ENCODE results near the gene RIC8B. TPM values are rescaled to one million over a fixed set of nuclear protein-coding genes. Genes with fewer than 3 reads are reported as not detected.

Gene RIC8B
- total RNA-seq, 2 experiments from 2014 or later: 14.2 to 15.0 TPM

DNA sequence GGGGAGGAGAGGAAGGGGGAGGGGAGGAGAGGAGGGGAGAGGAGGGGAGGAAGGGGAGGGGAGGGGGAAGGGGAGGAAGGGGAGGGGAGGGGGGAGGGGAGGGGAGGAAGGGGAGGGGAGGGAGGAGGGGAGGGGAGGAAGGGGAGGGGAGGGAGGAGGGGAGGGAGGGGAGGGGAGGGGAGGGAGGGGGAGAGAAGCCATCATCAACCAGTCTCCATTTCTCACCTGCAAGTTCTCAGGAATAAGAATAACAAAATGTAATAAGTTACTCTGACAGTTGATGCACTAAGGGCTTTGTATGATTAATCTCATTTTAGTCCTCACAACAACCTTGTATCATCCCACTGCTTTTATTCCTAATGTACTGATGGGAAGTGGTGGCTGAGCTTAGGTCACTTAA lies 122.1 kb downstream of the RIC8B start:
- ATAC-seq (no peak), DNase-seq (no peak)
- Mint-ChIP-seq H3K4me3 (no peak overlapping the region), H3K9me3 (ENCODE audit: low read depth) (no peaks in the 10 kb centered on the region), H3K27ac (no peak overlapping the region), H3K4me1 (peaks cover 8% of the 10 kb centered on the region), H3K36me3 (no peaks in the 10 kb centered on the region), H3K27me3 (peaks cover 14% of the 10 kb centered on the region)
- CTCF ChIA-PET: interaction anchor here (1.0 kb wide), 1 partner anchor 11 kb away, joined by 3 read pairs; no protein-coding TSS in a partner anchor

DNA sequence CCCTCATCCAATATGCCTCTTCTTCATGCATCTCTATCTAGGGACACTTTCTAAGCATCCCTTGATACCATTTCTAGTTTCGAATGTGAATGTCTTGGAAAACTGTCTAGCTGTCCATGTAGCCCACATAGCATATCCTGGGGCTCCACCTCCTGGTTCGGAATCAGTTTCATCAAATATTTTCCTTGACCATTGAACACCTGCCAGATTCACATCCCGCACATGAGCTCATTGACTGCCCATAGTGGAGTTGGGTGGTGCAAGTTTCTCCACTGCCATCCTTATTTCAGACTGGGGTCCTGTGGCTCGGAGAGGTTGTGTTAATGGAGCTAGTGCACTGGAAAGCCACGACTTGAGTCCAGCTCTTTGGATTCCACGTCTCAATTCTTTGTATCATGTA lies 122.6 kb downstream of the RIC8B start:
- Mint-ChIP-seq H3K9me3 (ENCODE audit: low read depth) (no peaks in the 10 kb centered on the region), H3K27me3 (peaks cover 18% of the 10 kb centered on the region), H3K4me3 (no peak overlapping the region), H3K36me3 (no peaks in the 10 kb centered on the region), H3K27ac (no peak overlapping the region), H3K4me1 (peaks cover 8% of the 10 kb centered on the region)
- DNase-seq (no peak), ATAC-seq (no peak)
- CTCF ChIA-PET: interaction anchor here (1.0 kb wide), 1 partner anchor 11 kb away, joined by 3 read pairs; no protein-coding TSS in a partner anchor

DNA sequence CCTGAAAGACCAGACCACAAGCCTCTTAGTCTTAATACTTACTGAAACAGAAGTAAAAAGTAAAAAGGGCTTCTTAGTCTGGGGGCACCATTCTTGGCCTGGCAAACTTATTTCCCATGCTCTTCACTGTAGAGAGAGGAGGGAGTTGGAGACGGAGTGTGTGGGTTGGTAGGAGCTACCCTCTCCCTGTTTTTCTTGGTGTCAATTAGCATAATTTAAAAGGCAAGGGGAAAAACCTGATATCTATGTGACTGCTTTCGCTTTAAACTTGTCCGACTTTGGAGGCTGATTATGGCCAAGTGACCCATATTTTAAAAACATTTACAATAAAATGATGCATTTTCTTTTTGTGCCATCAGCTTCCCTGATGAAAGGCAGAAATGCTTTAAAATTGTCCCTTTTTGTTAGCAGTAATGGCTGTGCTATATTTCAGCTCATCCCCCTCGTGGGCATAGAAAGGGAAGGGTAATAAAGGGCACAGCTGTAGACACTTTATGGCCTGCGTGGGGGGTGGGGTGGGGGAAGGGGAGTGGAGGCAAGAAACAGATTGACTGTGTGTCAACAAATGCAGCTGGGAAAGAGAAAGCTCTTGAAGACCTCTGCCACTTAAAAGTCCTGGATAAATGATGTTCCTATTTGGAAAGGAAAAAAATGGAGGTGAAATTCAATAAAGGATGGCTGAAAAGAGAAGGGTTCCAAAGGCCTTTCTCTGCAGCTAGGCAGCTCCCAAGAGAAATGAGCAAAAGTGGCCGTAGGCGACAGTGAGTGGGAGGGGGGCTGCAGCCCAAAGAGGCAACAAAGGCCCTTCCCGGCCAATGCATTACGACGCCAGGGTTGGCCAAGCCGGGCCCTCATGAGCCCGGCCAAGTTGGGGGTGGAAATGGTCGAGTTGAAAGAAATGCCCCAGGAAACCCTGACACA lies 123.8 kb downstream of the RIC8B start:
- H3K27me3 Mint-ChIP-seq: peaks cover 28% of the 10 kb centered on the region
- no peaks in the 10 kb centered on the region for H3K9me3 Mint-ChIP-seq (ENCODE audit: low read depth)
- H3K4me3 Mint-ChIP-seq: no peak overlapping the region
- H3K36me3 Mint-ChIP-seq: no peaks in the 10 kb centered on the region
- CTCF ChIA-PET: no interaction called here
- no peak for DNase-seq
- H3K4me1 Mint-ChIP-seq: peaks cover 9% of the 10 kb centered on the region
- no peak for ATAC-seq
- no peak overlapping the region for H3K27ac Mint-ChIP-seq

DNA sequence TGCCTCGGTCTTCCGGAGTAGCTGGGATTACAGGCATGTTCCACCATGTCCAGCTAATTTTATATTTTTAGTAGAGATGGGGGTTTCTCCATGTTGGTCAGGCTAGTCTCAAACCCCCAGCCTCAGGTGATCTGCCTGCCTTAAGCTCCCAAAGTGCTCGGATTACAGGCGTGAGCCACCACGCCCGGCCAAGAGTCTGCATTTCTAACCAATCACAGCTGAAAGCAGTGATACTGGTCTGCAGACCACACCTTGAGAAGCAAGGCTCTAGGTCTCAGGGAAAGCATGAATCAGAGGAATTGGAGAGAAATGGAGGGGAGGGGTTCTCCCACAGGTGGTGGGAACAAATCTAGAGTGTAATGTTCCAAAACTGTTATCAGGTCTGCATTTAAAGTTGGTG lies 126.1 kb downstream of the RIC8B start:
- Mint-ChIP-seq H3K4me3 (no peak overlapping the region), H3K36me3 (no peaks in the 10 kb centered on the region), H3K9me3 (ENCODE audit: low read depth) (no peaks in the 10 kb centered on the region), H3K4me1 (peaks cover 14% of the 10 kb centered on the region), H3K27me3 (peaks cover 39% of the 10 kb centered on the region), H3K27ac (no peak overlapping the region)
- CTCF ChIA-PET: no interaction called here
- ATAC-seq (no peak), DNase-seq (no peak)

DNA sequence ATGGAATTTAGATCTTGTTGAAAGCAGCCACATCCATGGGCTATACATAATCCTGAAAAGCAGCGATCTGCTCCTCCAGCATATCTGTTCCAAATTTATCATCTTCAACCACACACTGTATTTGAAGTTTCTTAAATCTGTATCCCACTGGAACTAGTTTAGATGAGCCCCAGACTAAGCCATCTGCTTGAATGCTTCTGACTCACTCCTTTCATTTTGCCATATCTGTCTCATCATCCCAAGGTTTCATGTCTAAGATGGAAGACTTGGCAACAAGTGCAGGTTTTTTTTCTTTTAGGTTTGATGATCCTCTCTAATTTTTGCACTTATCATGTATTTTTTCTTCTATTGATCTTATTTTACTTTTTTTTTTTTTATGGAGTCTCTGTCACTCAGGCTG lies 126.8 kb downstream of the RIC8B start:
- Mint-ChIP-seq H3K9me3 (ENCODE audit: low read depth) (no peaks in the 10 kb centered on the region), H3K27ac (no peak overlapping the region), H3K4me1 (peaks cover 9% of the 10 kb centered on the region), H3K27me3 (peaks cover 44% of the 10 kb centered on the region), H3K36me3 (no peaks in the 10 kb centered on the region), H3K4me3 (no peak overlapping the region)
- CTCF ChIA-PET: no interaction called here
- DNase-seq: no peak
- ATAC-seq: no peak

DNA sequence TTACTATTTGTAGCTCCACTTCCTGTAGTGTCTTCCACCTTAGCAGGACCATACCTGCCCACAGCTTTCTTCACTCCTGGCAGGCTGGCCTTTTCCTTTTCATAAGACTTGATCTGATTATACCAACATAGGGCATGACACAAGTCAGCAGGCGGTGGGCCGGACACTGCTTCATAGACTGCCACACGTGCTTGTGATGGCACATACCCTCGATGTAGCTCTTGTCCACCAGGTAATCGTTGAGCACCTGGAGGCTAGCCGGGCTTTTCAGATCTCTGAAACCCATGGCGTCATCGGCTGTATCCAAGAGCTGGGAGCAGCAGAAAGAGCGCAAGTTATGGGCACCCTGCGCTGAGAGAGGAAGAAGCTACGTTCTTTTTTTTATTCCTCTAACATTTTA lies 127.6 kb downstream of the RIC8B start:
- CTCF ChIA-PET: no interaction called here
- no peaks in the 10 kb centered on the region for H3K9me3 Mint-ChIP-seq (ENCODE audit: low read depth)
- H3K27me3 Mint-ChIP-seq: peaks cover 49% of the 10 kb centered on the region
- ATAC-seq (no peak), DNase-seq (no peak)
- H3K36me3 Mint-ChIP-seq: no peaks in the 10 kb centered on the region
- H3K27ac Mint-ChIP-seq: no peak overlapping the region
- H3K4me1 Mint-ChIP-seq: peaks cover 7% of the 10 kb centered on the region
- no peak overlapping the region for H3K4me3 Mint-ChIP-seq

DNA sequence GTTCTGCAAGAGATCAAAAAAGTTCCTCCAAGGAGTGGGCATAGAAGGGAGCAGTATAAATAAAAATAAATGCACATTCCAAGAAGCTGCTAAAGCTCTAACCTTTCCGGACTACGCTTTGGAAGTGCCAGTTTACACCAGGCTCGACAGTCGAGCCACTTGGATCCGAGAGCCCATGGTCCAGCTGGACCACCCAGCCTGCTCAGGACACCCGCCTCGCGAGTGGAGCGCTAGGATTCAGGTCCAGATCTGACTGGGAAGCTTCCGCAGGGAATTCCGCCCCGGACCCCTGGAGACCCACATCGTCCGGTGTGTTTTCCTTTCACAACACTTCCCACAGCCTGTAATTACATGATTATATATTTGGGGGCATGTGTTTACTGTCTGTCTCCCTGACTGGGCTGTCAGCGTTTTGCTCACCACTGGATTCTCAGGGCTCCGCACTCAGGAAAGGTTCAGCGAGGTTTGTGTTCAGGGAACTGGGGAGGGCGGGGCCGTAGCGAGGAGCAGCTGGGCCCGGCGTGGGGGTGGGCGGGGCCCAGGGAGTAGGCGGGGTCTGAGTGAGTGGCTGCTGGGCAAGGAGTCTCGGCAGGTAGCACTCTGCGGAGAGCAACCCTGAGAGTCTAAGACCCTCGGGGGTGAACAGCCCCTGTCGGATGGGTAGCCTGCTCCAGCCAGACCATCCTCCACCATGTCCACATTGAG lies 128.9 kb downstream of the RIC8B start:
- peaks cover 52% of the 10 kb centered on the region for H3K27me3 Mint-ChIP-seq
- peak; percentile 84 for DNase-seq
- H3K36me3 Mint-ChIP-seq: no peaks in the 10 kb centered on the region
- peak overlapping the region; percentile 32 for H3K4me3 Mint-ChIP-seq
- ATAC-seq: peak; percentile 99
- H3K27ac Mint-ChIP-seq: no peak overlapping the region
- CTCF ChIA-PET: interaction anchor here (0.6 to 1.4 kb wide), 5 partner anchors 10 to 519 kb away, joined by 3 to 4 read pairs (median 3); no protein-coding TSS in a partner anchor
- peaks cover 9% of the 10 kb centered on the region for H3K4me1 Mint-ChIP-seq
- no peaks in the 10 kb centered on the region for H3K9me3 Mint-ChIP-seq (ENCODE audit: low read depth)

DNA sequence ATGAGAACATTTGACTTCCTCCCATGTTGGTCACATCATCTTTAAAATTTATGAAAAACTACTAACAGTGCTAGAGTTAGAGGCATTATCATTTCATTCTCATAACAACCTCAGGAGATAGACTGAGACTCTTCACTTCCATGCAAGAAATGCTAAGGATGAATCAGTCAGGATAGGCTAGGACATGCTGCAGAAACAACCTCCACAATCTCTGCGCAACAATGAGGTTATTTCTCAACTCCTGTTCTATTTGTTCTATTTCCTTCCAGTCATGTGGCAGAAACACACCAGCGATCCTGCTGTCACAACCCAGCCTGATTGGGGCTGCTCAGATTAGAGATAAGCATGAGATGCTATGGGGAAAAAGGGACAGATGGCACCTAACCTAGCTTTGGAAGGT lies 132.2 kb downstream of the RIC8B start:
- CTCF ChIA-PET: interaction anchor here (0.6 to 2.2 kb wide), 5 partner anchors 13 to 534 kb away, joined by 3 to 10 read pairs (median 3); no protein-coding TSS in a partner anchor
- no peaks in the 10 kb centered on the region for H3K36me3 Mint-ChIP-seq
- no peak for DNase-seq
- H3K27me3 Mint-ChIP-seq: peaks cover 42% of the 10 kb centered on the region
- ATAC-seq: no peak
- H3K4me3 Mint-ChIP-seq: no peak overlapping the region
- H3K9me3 Mint-ChIP-seq (ENCODE audit: low read depth): no peaks in the 10 kb centered on the region
- H3K27ac Mint-ChIP-seq: no peak overlapping the region
- peaks cover 31% of the 10 kb centered on the region for H3K4me1 Mint-ChIP-seq

DNA sequence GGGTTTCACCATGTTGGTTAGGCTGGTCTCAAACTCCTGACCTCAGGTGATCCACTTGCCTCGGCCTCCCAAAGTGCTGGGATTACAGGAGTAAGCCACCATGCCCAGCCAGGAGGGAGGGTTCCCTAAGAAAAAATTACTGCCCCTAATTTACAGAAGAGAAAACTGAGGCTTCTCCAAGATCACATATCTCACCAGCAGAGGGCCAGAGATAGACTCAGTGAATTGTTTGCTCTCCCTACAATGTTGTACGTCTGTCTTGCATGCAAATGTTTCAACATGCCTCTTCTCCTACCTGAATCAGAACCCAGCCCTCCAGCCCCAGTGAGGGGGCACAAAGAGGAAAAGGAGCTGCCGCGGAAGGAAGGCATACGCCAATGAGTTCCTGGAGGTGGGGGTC lies 132.9 kb downstream of the RIC8B start:
- peaks cover 35% of the 10 kb centered on the region for H3K27me3 Mint-ChIP-seq
- DNase-seq: no peak
- peaks cover 32% of the 10 kb centered on the region for H3K4me1 Mint-ChIP-seq
- no peaks in the 10 kb centered on the region for H3K9me3 Mint-ChIP-seq (ENCODE audit: low read depth)
- H3K36me3 Mint-ChIP-seq: no peaks in the 10 kb centered on the region
- CTCF ChIA-PET: interaction anchor here (0.7 to 2.2 kb wide), 5 partner anchors 10 to 106 kb away, joined by 3 to 10 read pairs (median 3); no protein-coding TSS in a partner anchor
- H3K27ac Mint-ChIP-seq: no peak overlapping the region
- no peak overlapping the region for H3K4me3 Mint-ChIP-seq
- ATAC-seq: no peak

DNA sequence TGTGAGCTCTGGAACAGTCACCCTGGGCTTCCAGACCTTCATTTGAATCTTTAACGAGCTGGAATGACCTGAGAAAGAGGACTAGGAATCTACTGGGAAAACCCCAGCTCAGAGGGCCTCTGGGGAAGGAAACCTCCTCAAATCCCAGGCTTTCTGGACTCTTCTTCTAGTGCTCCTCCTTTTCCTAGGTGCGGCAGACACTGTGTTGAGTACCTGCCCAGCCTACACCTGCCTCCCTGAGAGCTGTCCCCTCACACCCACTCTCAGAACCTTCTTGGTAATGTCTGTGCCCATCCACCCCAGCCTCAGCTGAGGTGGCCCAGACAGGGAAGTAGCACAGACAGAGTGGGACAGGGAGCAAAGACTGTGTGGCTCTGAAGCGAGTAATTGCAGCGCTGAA lies 133.4 kb downstream of the RIC8B start:
- no peak for ATAC-seq
- H3K27me3 Mint-ChIP-seq: peaks cover 31% of the 10 kb centered on the region
- CTCF ChIA-PET: interaction anchor here (0.7 to 2.2 kb wide), 6 partner anchors 10 to 529 kb away, joined by 3 to 10 read pairs (median 3); no protein-coding TSS in a partner anchor
- H3K36me3 Mint-ChIP-seq: no peaks in the 10 kb centered on the region
- no peaks in the 10 kb centered on the region for H3K9me3 Mint-ChIP-seq (ENCODE audit: low read depth)
- H3K27ac Mint-ChIP-seq: no peak overlapping the region
- H3K4me1 Mint-ChIP-seq: peaks cover 32% of the 10 kb centered on the region
- no peak overlapping the region for H3K4me3 Mint-ChIP-seq
- DNase-seq: no peak

DNA sequence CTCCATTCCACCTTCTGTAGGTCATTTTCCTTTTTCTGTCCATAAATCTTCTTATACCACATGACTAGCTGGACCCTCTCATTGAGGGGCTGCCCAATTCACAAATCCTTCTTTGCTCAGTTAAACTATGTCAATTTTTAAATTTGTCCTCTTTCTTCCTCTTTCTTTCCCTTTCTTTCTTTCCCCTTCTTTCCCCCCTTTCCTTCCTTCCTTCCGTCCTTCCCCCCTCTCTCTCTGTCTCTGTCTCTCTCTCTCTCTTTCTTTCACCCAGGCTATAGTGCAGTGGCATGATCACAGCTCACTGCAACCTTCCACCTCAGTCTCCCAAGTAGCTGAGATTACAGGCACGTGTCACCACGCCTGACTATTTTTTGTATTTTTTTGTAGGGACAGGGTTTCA lies 134.1 kb downstream of the RIC8B start:
- H3K27me3 Mint-ChIP-seq: peaks cover 25% of the 10 kb centered on the region
- ATAC-seq (no peak), DNase-seq (no peak)
- CTCF ChIA-PET: interaction anchor here (1.0 to 1.6 kb wide), 2 partner anchors 12 to 529 kb away, joined by 3 read pairs; no protein-coding TSS in a partner anchor
- peak overlapping the region; percentile 35 for H3K27ac Mint-ChIP-seq
- no peaks in the 10 kb centered on the region for H3K36me3 Mint-ChIP-seq
- no peak overlapping the region for H3K4me3 Mint-ChIP-seq
- H3K9me3 Mint-ChIP-seq (ENCODE audit: low read depth): no peaks in the 10 kb centered on the region
- peaks cover 27% of the 10 kb centered on the region for H3K4me1 Mint-ChIP-seq

DNA sequence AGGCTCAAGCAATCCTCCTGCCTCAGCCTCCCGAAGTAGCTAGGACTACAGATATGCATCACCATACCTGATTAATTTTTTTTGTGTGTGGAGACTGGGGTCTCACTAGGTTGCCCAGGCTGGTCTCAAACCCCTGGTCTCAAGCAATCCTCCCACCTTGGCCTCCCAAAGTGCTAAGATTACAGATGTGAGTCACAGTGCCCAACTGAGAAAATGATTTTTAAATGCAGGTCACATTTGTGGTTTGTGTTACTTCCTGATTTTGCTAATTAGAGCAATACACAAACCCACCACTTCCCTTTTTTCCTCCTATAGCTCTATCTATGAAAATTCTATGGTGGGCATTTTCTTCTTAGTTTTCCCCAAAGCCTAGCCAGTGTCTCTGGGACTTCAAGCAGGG lies 135.7 kb downstream of the RIC8B start:
- ATAC-seq: peak; percentile 22
- CTCF ChIA-PET: interaction anchor here (1.3 to 2.1 kb wide), 2 partner anchors 9 to 552 kb away, joined by 4 to 9 read pairs; partner anchors contain the start of gene POLR3B
- peak overlapping the region; percentile 65 for H3K27ac Mint-ChIP-seq
- no peaks in the 10 kb centered on the region for H3K9me3 Mint-ChIP-seq (ENCODE audit: low read depth)
- no peaks in the 10 kb centered on the region for H3K36me3 Mint-ChIP-seq
- H3K27me3 Mint-ChIP-seq: peaks cover 19% of the 10 kb centered on the region
- H3K4me3 Mint-ChIP-seq: no peak overlapping the region
- H3K4me1 Mint-ChIP-seq: peaks cover 36% of the 10 kb centered on the region
- DNase-seq: no peak

DNA sequence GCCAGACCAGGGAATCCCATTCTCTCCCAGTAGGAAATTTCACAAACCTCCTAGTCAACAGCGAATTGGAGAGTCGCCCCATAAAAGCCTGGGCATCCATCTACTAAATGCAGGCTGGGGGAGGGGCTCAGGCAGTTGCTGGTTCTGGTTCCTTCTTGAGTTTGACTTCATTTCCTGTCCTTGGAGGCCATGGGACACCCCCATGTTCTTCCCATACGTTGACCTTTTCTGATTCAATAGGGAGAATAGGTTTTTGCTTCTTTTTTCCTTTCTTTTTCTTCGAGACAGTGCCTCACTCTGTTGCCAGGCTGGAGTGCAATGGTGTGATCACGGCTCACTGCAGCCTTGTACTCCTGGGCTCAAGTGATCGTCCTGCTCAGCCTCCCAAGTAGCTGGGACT lies 137.1 kb downstream of the RIC8B start:
- ATAC-seq (no peak), DNase-seq (no peak)
- Mint-ChIP-seq H3K4me3 (no peak overlapping the region), H3K27me3 (peaks cover 10% of the 10 kb centered on the region), H3K4me1 (peaks cover 43% of the 10 kb centered on the region), H3K36me3 (no peaks in the 10 kb centered on the region), H3K9me3 (ENCODE audit: low read depth) (no peaks in the 10 kb centered on the region), H3K27ac (no peak overlapping the region)
- CTCF ChIA-PET: no interaction called here

All from activated CD8-positive, alpha-beta memory T cell treated with anti-CD3 and anti-CD28 coated beads, Interleukin-2, amount 10 ng/mL, durations not matched to agents 7 days and 5 days (primary cell).